ENCODE measurements around the gene FAM200C. TPM values are rescaled to one million over a fixed set of nuclear protein-coding genes. Genes with fewer than 3 reads are reported as not detected.

Gene FAM200C
- total and polyA plus RNA-seq, 2 of the 13 experiments (the other 11 are each of a cell fraction or from before 2014, with no cell fraction given), result 3.2 to 4.7 TPM

- TF ChIP-seq KIAA2018 (CRISPR knock-in tag; IDR thresholded peaks at IDR 0.05; ENCODE audit: borderline replicate concordance) (no peak), ZXDC (CRISPR knock-in tag; IDR thresholded peaks at IDR 0.05) (no peak), CC2D1A (CRISPR knock-in tag; IDR thresholded peaks at IDR 0.05) (0 out of 2 replicates have a peak, but pooled peaks have one; percentile 49), ZNF280B (CRISPR knock-in tag; IDR thresholded peaks at IDR 0.05; ENCODE audit: borderline replicate concordance) (peak; percentile 89), PHB2 (IDR thresholded peaks at IDR 0.05; ENCODE audit: partially characterized antibody) (no peak), SPEN (CRISPR knock-in tag; IDR thresholded peaks at IDR 0.05; ENCODE audit: low read depth) (peak; percentile 95), POLR2AphosphoS5 (IDR thresholded peaks at IDR 0.05; ENCODE audit: low read depth, low read length) (peak; percentile 95), ZNF564 (CRISPR knock-in tag; IDR thresholded peaks at IDR 0.05) (0 out of 2 replicates have a peak, but pooled peaks have one; percentile 34), ERF (CRISPR knock-in tag; IDR thresholded peaks at IDR 0.05) (peak; percentile 72), SNAI1 (CRISPR knock-in tag; IDR thresholded peaks at IDR 0.05; ENCODE audit: borderline replicate concordance) (peak; percentile 78; the same call in 1 of the 2 replicates), DR1 (CRISPR knock-in tag; IDR thresholded peaks at IDR 0.05) (peak; percentile 80), KDM2A (CRISPR knock-in tag; IDR thresholded peaks at IDR 0.05; ENCODE audit: borderline replicate concordance, low read depth) (peak; percentile 91; the same call in 1 of the 2 replicates), GABPB1 (CRISPR knock-in tag; IDR thresholded peaks at IDR 0.05) (peak; percentile 74)
- TF ChIP-seq, protein P1, sequence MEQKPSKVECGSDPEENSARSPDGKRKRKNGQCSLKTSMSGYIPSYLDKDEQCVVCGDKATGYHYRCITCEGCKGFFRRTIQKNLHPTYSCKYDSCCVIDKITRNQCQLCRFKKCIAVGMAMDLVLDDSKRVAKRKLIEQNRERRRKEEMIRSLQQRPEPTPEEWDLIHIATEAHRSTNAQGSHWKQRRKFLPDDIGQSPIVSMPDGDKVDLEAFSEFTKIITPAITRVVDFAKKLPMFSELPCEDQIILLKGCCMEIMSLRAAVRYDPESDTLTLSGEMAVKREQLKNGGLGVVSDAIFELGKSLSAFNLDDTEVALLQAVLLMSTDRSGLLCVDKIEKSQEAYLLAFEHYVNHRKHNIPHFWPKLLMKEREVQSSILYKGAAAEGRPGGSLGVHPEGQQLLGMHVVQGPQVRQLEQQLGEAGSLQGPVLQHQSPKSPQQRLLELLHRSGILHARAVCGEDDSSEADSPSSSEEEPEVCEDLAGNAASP (CRISPR knock-in tag; IDR thresholded peaks at IDR 0.05; ENCODE audit: borderline replicate concordance), result no peak
These were observed at the start of gene FAM200C (continued) for GRCh38 chr5:160399402-160400353.

Data from HepG2 (cell line).